Measurements from ENCODE around the gene CTIF. TPM values are rescaled to one million over a fixed set of nuclear protein-coding genes. Genes with fewer than 3 reads are reported as not detected.

Gene CTIF
- total RNA-seq, 1 donor from 2014 or later = 15.0 TPM

DNA sequence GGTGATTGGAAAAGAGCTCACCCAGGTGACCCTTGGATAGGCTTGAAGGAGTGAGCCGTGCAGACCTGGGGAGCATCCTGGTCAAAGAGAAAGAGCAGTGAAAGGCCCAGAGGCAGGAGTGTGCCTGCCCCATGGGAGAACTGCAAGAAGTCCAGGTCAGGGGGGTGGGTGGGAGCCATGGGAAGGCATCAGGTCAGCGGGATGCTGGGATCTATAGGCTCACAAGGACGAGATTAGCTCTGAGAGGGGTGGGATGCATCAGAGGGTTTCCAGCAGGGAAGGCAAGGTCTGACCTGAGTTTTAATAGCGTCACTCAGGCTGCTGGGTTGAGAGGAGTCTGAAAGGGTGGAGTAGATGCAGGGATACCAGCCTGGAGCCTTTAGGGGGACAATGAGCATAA is 253.3 kb downstream of the CTIF start:
- no peak overlapping the region for H3K4me3 ChIP-seq (ENCODE audit: low read depth, low read length)
- FAIRE-seq (no peak), DNase-seq (ENCODE audit: low read depth) (no peak)
- peaks cover 6% of the 10 kb centered on the region for H3K36me3 ChIP-seq (ENCODE audit: control insufficient read depth, insufficient read depth, low read length)
- TF ChIP-seq, protein P1, sequence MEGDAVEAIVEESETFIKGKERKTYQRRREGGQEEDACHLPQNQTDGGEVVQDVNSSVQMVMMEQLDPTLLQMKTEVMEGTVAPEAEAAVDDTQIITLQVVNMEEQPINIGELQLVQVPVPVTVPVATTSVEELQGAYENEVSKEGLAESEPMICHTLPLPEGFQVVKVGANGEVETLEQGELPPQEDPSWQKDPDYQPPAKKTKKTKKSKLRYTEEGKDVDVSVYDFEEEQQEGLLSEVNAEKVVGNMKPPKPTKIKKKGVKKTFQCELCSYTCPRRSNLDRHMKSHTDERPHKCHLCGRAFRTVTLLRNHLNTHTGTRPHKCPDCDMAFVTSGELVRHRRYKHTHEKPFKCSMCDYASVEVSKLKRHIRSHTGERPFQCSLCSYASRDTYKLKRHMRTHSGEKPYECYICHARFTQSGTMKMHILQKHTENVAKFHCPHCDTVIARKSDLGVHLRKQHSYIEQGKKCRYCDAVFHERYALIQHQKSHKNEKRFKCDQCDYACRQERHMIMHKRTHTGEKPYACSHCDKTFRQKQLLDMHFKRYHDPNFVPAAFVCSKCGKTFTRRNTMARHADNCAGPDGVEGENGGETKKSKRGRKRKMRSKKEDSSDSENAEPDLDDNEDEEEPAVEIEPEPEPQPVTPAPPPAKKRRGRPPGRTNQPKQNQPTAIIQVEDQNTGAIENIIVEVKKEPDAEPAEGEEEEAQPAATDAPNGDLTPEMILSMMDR (IDR thresholded peaks at IDR 0.05; ENCODE audit: insufficient read depth, low read length, severe bottlenecking) = no peak
- H3K27me3 ChIP-seq (ENCODE audit: control insufficient read depth, insufficient read depth, low read length) = no peaks in the 10 kb centered on the region

DNA sequence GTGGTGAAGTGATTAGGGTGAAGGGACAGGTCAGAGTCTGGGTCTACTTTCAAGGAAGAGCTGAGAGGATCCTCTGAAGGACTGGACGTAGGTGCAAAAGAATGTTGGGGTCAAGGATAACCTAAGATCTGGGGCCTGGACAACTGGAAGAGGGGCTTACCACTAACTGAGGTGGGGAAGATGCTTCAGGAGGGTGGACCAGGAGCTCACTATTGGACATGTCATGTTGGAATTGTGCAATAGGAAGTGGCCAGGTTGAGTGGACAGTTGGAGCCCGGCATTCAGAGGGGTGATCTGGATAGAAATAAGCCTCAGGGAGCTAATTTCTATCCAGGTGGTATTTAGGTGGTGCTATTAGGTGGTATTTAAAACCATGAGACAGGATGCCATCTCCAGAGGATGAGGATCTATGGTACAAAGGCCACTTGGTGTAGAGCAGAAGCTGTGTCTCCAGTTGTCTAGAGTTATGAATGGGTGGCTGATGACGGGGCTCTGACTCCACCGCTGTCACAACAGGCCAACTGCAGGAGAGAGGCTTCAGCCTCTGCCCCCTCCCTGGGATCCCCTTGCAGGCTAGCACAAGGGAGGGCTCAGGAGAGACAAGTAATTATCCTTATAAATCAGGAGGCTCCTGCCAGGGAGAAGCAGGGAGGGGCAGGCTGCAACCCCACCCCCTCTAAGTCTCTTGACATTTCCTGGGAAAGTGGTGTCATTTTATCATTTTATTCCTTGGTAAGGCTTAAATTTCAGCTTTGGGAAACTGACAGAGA is 254.0 kb downstream of the CTIF start:
- FAIRE-seq (no peak), DNase-seq (ENCODE audit: low read depth) (no peak)
- no peak overlapping the region for H3K4me3 ChIP-seq (ENCODE audit: low read depth, low read length)
- peaks cover 6% of the 10 kb centered on the region for H3K36me3 ChIP-seq (ENCODE audit: control insufficient read depth, insufficient read depth, low read length)
- no peaks in the 10 kb centered on the region for H3K27me3 ChIP-seq (ENCODE audit: control insufficient read depth, insufficient read depth, low read length)
- TF ChIP-seq, protein P1 (IDR thresholded peaks at IDR 0.05; ENCODE audit: insufficient read depth, low read length, severe bottlenecking) = no peak

- TF ChIP-seq, protein P1 (IDR thresholded peaks at IDR 0.05; ENCODE audit: insufficient read depth, low read length, severe bottlenecking) = no peak
- Histone ChIP-seq H3K36me3 (ENCODE audit: control insufficient read depth, insufficient read depth, low read length) (peaks cover 2% of the 10 kb centered on the region), H3K27me3 (ENCODE audit: control insufficient read depth, insufficient read depth, low read length) (no peaks in the 10 kb centered on the region), H3K4me3 (ENCODE audit: low read depth, low read length) (no peak overlapping the region)
- DNase-seq (ENCODE audit: low read depth) (no peak), FAIRE-seq (no peak)
These were observed 255.6 kb downstream of the CTIF start for GRCh38 chr18:48794251-48794970.

DNA sequence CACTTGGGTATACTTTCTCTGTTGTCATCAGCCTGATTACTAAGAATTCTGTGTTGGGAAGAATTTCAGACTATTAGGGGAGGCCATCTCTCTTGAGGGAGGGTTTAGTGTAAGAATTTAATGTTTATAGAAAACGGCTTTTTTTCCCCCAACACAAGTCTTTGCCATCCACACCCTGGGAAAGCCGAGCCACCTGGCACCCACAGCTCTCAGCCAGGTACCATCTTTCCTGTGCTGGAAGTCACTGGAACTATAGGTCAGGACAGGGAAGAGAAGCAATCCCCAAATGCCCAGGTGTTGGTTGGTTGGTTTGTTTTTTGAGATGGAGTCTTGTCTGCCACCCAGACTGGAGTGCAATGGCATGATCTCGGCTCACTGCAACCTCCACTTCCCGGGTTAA is 256.9 kb downstream of the CTIF start:
- TF ChIP-seq, protein P1 (IDR thresholded peaks at IDR 0.05; ENCODE audit: insufficient read depth, low read length, severe bottlenecking) = no peak
- DNase-seq (ENCODE audit: low read depth) (no peak), FAIRE-seq (no peak)
- H3K36me3 ChIP-seq (ENCODE audit: control insufficient read depth, insufficient read depth, low read length) = peaks cover 2% of the 10 kb centered on the region
- H3K4me3 ChIP-seq (ENCODE audit: low read depth, low read length) = no peak overlapping the region
- no peaks in the 10 kb centered on the region for H3K27me3 ChIP-seq (ENCODE audit: control insufficient read depth, insufficient read depth, low read length)

GRCh38 chr18:48796491-48797205 is 257.8 kb downstream of the CTIF start:
- peak; percentile 82 for FAIRE-seq
- H3K36me3 ChIP-seq (ENCODE audit: control insufficient read depth, insufficient read depth, low read length) = peaks cover 6% of the 10 kb centered on the region

More at GRCh38 chr18:48796491-48797205, 257.8 kb downstream of the CTIF start:
- H3K4me3 ChIP-seq (ENCODE audit: low read depth, low read length) = no peak overlapping the region
- TF ChIP-seq, protein P1 (IDR thresholded peaks at IDR 0.05; ENCODE audit: insufficient read depth, low read length, severe bottlenecking) = no peak
- no peaks in the 10 kb centered on the region for H3K27me3 ChIP-seq (ENCODE audit: control insufficient read depth, insufficient read depth, low read length)
- DNase-seq (ENCODE audit: low read depth) = no peak
